Esophagus squamous epithelium (tissue), 4 donors: ENCODE measurements around the gene ATXN1.

Source experiments
- CTCF ChIP-seq, 6 experiments: fragments of 450-650 bp in 4 of 6; fragments of 200-600 bp in 2 of 6; sonication (generic) in 2 of 6; IDR thresholded peaks; one replicate each; pipeline ENCODE4 v1.5.1; 2016 to 2019; ENCODE audit warnings: antibody characterized with exemption in 6 of 6, mild to moderate bottlenecking in 4 of 6, moderate library complexity in 4 of 6
- POLR2A ChIP-seq, 4 donors: fragments of 450-650 bp; IDR thresholded peaks; one replicate each; pipeline ENCODE4 v1.6.1; 2017; ENCODE audit warnings: antibody characterized with exemption in 4 of 4, mild to moderate bottlenecking in 4 of 4, moderate library complexity in 3 of 4

GRCh38 chr6:16361861-16362260, 399.4 kb downstream of the ATXN1 start:
- no peak for TF ChIP-seq CTCF (IDR thresholded peaks at IDR 0.05)
- TF ChIP-seq POLR2A (IDR thresholded peaks at IDR 0.05): no peak
